GM12801 (cell line): ENCODE measurements around the gene CRTAC1.

ENCODE experiments used
- CTCF ChIP-seq: IDR thresholded peaks from one replicate; pipeline ENCODE4 v1.5.1; 2011; ENCODE audit warnings: control low read depth; ENCODE audit not compliant: insufficient read length; ENCODE audit errors: extremely low read depth

Gene CRTAC1

GRCh38 chr10:97904018-97904381, 126.4 kb downstream of the CRTAC1 start:
- no peak for TF ChIP-seq CTCF

- TF ChIP-seq CTCF: no peak
These were observed 127.0 kb downstream of the CRTAC1 start for GRCh38 chr10:97903128-97904017.

- no peak for TF ChIP-seq CTCF
These were observed 129.0 kb downstream of the CRTAC1 start for GRCh38 chr10:97901381-97901780.

- TF ChIP-seq CTCF: no peak
These were observed 132.0 kb downstream of the CRTAC1 start for GRCh38 chr10:97898429-97898828.

- no peak for TF ChIP-seq CTCF
These were observed 133.6 kb downstream of the CRTAC1 start for GRCh38 chr10:97896756-97897358.

- no peak for TF ChIP-seq CTCF
These were observed 134.5 kb downstream of the CRTAC1 start for GRCh38 chr10:97895915-97896314.

- TF ChIP-seq CTCF: no peak
These were observed 135.3 kb downstream of the CRTAC1 start for GRCh38 chr10:97895084-97895483.
